GM21367 (cell line): Measurements from ENCODE around the gene FAM120A.

Source experiments
- ATAC-seq: cut with Tn5 transposase; IDR thresholded peaks from one replicate; pipeline ENCODE4 v1.9.1; 2021; ENCODE audit not compliant: unreplicated experiment

FAM120A gene

GRCh38 chr9:93591301-93592007 is 140.0 kb downstream of the FAM120A start:
- no peak for ATAC-seq

DNA sequence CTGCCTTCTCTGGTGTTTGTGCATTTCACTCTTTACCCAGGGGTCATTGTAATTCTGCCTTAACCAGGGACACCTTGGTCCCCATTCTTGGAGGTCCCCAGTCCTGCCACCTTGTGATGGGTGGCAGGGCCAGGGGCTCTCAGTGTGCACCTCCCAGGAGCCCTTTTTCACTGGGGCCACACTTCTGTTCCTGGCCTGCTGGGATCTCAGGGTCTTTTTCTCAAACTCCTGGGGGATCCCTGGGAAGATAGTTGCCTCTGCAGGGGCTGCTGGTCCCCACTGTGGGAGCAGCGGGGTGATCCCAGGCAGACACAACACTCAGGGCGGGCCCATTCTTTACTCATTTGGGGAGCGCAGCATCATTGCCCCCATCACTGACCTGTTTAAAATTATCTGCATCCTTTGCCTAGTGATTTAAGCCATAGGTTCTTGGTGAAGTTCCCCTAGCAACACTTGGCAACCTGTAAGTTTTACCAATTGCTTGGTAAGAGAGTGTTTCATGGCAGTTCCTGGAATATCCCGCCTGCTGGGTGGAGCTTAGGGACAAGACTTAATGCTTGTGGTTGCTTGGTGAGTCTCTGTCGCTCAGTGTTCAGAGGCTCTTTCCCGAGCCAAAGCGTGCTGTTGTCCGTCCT is 140.6 kb downstream of the FAM120A start:
- no peak for ATAC-seq

DNA sequence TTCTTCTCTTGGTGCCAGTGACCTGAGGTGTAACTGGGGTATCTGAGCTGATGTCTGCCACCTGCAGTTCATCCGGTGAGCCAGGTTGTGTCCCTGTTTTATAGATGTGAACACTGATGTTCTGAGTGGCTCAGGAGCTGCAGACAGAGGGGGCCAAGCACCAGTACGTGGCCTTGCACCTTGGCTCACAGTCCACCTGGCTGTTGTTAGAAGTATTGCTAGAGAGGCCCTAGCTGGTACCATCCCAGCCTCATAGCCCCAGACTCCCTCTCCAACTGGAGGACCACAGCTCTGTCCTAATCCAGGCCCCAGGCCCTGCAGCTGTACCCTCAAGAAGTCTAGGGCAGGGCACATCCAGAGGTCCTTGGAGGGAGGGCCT is 141.1 kb downstream of the FAM120A start:
- ATAC-seq, result no peak

- no peak for ATAC-seq
Measured at GRCh38 chr9:93593144-93593658, 141.7 kb downstream of the FAM120A start.

DNA sequence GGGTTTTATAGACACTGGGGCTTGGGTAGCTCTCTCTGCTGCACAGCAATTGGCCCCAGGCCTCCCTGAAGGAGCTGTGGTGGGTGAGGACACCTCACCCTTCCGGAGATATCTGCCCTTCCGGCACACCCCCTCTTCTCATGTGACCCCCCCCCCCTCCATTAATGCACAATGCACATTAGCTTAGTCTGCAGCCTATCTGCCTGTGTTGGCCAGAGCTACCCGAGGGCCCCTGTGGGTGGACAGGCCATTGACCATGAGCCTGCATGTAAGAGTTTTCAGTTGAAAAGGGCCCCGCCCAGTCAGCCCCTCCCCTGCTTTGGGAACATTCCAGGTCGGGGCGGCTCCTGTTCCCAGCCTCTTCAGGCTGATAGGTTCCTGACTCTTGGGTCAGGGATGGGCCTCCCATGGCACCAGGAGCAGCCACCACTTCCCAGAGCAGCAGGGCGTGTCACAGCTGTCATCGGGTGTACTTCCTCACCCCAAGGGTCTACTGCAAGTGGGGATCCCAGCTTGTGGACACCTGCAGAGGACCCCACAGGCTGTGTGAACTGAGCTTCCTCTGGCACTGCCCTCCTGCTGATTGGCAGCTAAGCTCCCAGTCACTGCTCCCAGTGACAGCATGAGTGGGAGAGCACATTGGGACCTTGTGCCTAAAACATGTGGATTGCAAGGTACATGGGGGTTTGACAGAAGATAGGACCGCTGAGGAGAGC is 142.7 kb downstream of the FAM120A start:
- no peak for ATAC-seq

- ATAC-seq, result no peak
Measured at GRCh38 chr9:93595461-93595860, 144.0 kb downstream of the FAM120A start.

- no peak for ATAC-seq
Measured at GRCh38 chr9:93595861-93596365, 144.4 kb downstream of the FAM120A start.

GRCh38 chr9:93596399-93596798 is 144.9 kb downstream of the FAM120A start:
- ATAC-seq, result no peak

- ATAC-seq, result no peak
Measured at GRCh38 chr9:93597142-93597706, 145.7 kb downstream of the FAM120A start.

DNA sequence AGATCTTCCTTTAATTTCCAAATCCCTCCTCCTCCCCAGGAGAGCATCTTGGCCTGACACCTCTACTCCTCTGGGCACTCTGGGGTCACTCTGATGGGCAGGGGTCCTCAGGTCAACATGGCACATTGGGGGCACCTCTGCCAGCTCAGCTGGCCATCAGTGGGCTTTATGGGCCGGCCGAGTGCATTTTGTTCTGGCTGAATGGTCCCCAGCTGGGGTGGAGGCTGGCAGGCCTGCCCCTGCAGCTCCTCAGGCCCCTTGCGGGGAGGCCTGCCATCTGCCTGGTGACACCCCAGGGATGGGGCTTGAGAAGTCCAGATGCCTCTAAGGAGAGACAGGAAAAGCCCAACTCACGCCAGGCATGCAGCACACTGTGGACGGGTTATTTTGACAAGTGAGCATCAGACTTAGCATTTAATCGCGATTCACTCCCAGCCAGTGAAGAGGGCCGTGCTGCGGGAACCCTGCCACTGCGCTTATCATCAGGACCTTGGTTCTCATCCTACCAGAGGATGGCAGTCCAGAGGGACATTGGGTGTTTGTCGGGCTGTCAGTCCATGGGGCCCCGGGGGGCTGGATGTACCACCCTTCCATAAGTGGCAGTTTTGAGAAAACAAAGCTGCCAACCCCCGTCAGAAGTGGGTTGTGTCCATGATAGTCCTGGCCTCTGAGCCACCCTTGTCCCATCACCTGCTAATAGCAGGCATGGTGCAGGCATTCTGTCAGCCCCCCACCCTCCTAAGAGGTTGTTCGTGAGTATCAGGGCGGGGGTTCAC is 146.6 kb downstream of the FAM120A start:
- no peak for ATAC-seq

GRCh38 chr9:93598647-93599241 is 147.3 kb downstream of the FAM120A start:
- ATAC-seq, result no peak

DNA sequence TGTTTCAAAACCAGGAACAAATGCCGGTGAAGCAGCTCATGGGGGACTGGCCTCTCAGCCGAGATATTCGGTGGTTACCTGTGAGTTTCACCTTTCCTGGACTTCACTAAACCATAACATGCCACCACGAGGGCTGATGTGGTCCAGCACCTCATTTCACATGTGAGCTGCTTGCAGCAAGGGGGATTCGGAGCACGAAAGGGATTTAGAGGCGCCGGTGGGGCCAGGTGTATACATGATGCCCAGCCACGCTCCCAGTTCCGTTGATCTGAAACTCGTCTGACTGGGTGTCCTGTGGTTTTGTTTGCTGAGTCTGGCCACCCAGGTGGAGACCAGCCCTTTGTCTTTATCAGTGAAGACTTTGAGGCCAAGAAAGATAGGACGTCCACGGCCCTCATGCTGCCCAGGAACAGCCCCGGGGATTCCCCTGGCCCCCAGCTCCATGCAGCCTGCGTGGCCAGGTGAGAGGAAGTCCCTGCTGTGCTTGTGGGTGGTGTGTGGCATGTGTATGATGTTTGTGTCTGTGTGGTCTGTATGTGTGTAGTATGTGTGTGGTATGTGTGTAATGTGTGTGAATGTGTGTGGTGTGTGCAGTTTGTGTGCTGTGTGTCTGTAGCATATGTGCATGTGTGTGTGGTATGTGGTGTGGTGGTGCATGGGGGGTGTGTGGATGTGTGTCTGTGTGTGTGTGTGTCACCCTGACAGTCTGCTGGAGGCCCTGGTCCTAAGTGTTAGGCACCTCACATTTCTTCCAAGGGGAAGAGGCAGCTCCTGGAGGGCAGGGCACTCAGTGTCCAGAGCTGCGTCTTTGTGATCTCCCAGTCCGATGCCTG is 148.3 kb downstream of the FAM120A start:
- no peak for ATAC-seq

- ATAC-seq, result no peak
Measured at GRCh38 chr9:93600504-93600903, 149.0 kb downstream of the FAM120A start.

GRCh38 chr9:93601063-93601462 is 149.6 kb downstream of the FAM120A start:
- ATAC-seq, result no peak

GRCh38 chr9:93601666-93602065 is 150.2 kb downstream of the FAM120A start:
- ATAC-seq, result no peak

- no peak for ATAC-seq
Measured at GRCh38 chr9:93603011-93603410, 151.5 kb downstream of the FAM120A start.

- no peak for ATAC-seq
Measured at GRCh38 chr9:93603906-93604326, 152.4 kb downstream of the FAM120A start.

- no peak for ATAC-seq
Measured at GRCh38 chr9:93606187-93606586, 154.7 kb downstream of the FAM120A start.

- no peak for ATAC-seq
Measured at GRCh38 chr9:93610206-93610605, 158.7 kb downstream of the FAM120A start.
